K562 (cell line): ENCODE results near the gene TBC1D1. TPM values are rescaled to one million over a fixed set of nuclear protein-coding genes. Genes with fewer than 3 reads are reported as not detected.

Source experiments
- ATAC-seq: fragments of 200-7000 bp; cut with Tn5 transposase; 3 replicates; pipeline ENCODE4 v1.9.1; 2020; ENCODE audit warnings: moderate library complexity
- BruUV-seq: library from RNA; stranded (reverse); fragments of 400-500 nt; replicated peaks from 2 replicates; lab custom pipeline; 2021; lab: Mats Ljungman, UMichigan
- CTCF ChIA-PET: fragments of 300-600 bp; formaldehyde crosslinking; extraction: SDS; loops from one replicate; lab custom pipeline; 2021; ENCODE audit warnings: low intra/inter-chr PET ratio; lab: Yijun Ruan, JAX
- POLR2A ChIA-PET: fragments of 300-600, 350-650 bp; sonication (Branson Sonifier 250); formaldehyde crosslinking; extraction: SDS; loops from one replicate; lab custom pipeline; 2021; ENCODE audit warnings: antibody characterized with exemption, inconsistent platforms; lab: Yijun Ruan, JAX
- DNase-seq, 4 experiments: peaks; one replicate each; pipeline versions ENCODE4 v3.0.0 to v3.0.0-alpha.2; 2011 to 2018; ENCODE audit warnings: low spot score in 3 of 4, mixed read lengths in 3 of 4; ENCODE audit errors: extremely low read depth in 1 of 4
- FAIRE-seq: peaks from 2 replicates; lab custom pipeline; 2011; peaks lifted over from hg19 to GRCh38; lab: Jason Lieb, UNC
- H2AFZ ChIP-seq: 2 replicates; pipeline ENCODE4 v1.6.0; 2011; ENCODE audit warnings: low read depth, low read length, control low read depth, inconsistent platforms
- H3K27ac ChIP-seq: fragments of 200-600 bp; 3 replicates; pipeline ENCODE4 v1.8.0; 2011; ENCODE audit warnings: low read depth, mild to moderate bottlenecking, control low read depth, inconsistent platforms, low read length, moderate library complexity, mixed read lengths; ENCODE audit errors: extremely low read depth
- H3K27me3 ChIP-seq, 2 experiments: fragments of 300-600 bp in 1 of 2; 2 replicates in 1 of 2; 3 replicates in 1 of 2; pipeline versions ENCODE4 v1.6.0 to v1.8.0; 2011; ENCODE audit warnings: inconsistent platforms in 2 of 2, low read length in 2 of 2, mild to moderate bottlenecking in 1 of 2, mixed read lengths in 1 of 2, moderate library complexity in 1 of 2; ENCODE audit not compliant: control insufficient read depth in 2 of 2, insufficient read depth in 2 of 2
- H3K36me3 ChIP-seq: fragments of 300-600 bp; 3 replicates; pipeline ENCODE4 v1.8.0; 2011; ENCODE audit warnings: mild to moderate bottlenecking, low read length, inconsistent platforms; ENCODE audit not compliant: control insufficient read depth, insufficient read depth
- H3K4me1 ChIP-seq, 2 experiments: fragments of 200-600 bp in 1 of 2; replicated peaks in 1 of 2; 2 replicates in 1 of 2; 3 replicates in 1 of 2; pipeline versions ENCODE4 v1.5.1 to v1.8.0; 2011; ENCODE audit warnings: inconsistent platforms in 2 of 2, low read length in 2 of 2, mild to moderate bottlenecking in 1 of 2, mixed read lengths in 1 of 2, moderate library complexity in 1 of 2; ENCODE audit not compliant: control insufficient read depth in 2 of 2, insufficient read depth in 2 of 2
- H3K4me2 ChIP-seq: 2 replicates; pipeline ENCODE4 v1.6.1; 2011; ENCODE audit warnings: low read length, control low read depth, inconsistent platforms, mixed read lengths; ENCODE audit not compliant: insufficient read depth
- H3K4me3 ChIP-seq: fragments of 200-600 bp; sonication (generic), shearing (Covaris generic); 2 replicates; pipeline ENCODE4 v1.5.1; 2016; ENCODE audit warnings: control low read depth, inconsistent platforms
- H3K79me2 ChIP-seq: fragments of 200-600 bp; 3 replicates; pipeline ENCODE4 v1.8.0; 2011; ENCODE audit warnings: low read length, inconsistent platforms; ENCODE audit not compliant: control insufficient read depth, insufficient read depth
- H3K9ac ChIP-seq, 2 experiments: 2 replicates each; pipeline versions ENCODE4 v1.6.0 to v1.6.1; 2011; ENCODE audit warnings: low read depth in 2 of 2, low read length in 2 of 2, control low read depth in 1 of 2, inconsistent platforms in 1 of 2, mild to moderate bottlenecking in 1 of 2, mixed read lengths in 1 of 2; ENCODE audit not compliant: insufficient read depth in 1 of 2
- H3K9me1 ChIP-seq: one replicate; pipeline ENCODE4 v1.6.0; 2011; ENCODE audit warnings: inconsistent platforms, mild to moderate bottlenecking, low read length, moderate library complexity; ENCODE audit not compliant: control insufficient read depth, insufficient read depth
- H3K9me3 ChIP-seq: replicated peaks from 2 replicates; pipeline ENCODE4 v1.5.1; 2011; ENCODE audit warnings: low read depth, low read length, inconsistent platforms; ENCODE audit not compliant: control insufficient read depth, insufficient read depth
- H4K20me1 ChIP-seq: replicated peaks from 2 replicates; pipeline ENCODE4 v1.6.1; 2011; ENCODE audit warnings: low read length, inconsistent platforms, mixed read lengths; ENCODE audit not compliant: control insufficient read depth, insufficient read depth
- EHMT2 ChIP-seq: fragments of 450-650 bp; IDR thresholded peaks from 2 replicates; pipeline ENCODE4 v1.6.1; 2018; ENCODE audit warnings: antibody characterized with exemption
- NELFE ChIP-seq: IDR thresholded peaks from 2 replicates; pipeline ENCODE4 v1.6.1; 2011; ENCODE audit warnings: mild to moderate bottlenecking; ENCODE audit not compliant: insufficient read depth, insufficient read length
- PML ChIP-seq: IDR thresholded peaks from 2 replicates; pipeline ENCODE4 v1.6.1; 2012; ENCODE audit warnings: low read length, inconsistent platforms
- SREBF2 ChIP-seq: sonication (generic); formaldehyde crosslinking; IDR thresholded peaks from 2 replicates; pipeline ENCODE4 v1.4.0; 2020; ENCODE audit warnings: mild to moderate bottlenecking, missing genetic modification reagents
- ZNF121 ChIP-seq: sonication (generic); formaldehyde crosslinking; conservative IDR thresholded peaks from 2 replicates; pipeline ENCODE4 v1.8.0; 2022; ENCODE audit warnings: missing genetic modification reagents
- ZNF184 ChIP-seq: sonication (generic); formaldehyde crosslinking; IDR thresholded peaks from 2 replicates; pipeline ENCODE4 v1.5.0; 2020; ENCODE audit warnings: missing genetic modification reagents
- WGBS: fragments of 100-300 bp; shearing (Covaris generic); methylation state at CpG from one replicate; pipeline ENCODE4 v1.1.6; 2016; ENCODE audit warnings: low coverage, mixed read lengths; ENCODE audit not compliant: insufficient coverage; ENCODE audit errors: missing lambda C conversion rate; 5-methylcytosine and 5-hydroxymethylcytosine counted together
- in situ Hi-C: fragments of 300-500 bp; cut with MboI; formaldehyde crosslinking; loops from 4 replicates; pipeline ENCODE4 v1.15.0; 2018; ENCODE audit warnings: inconsistent platforms, mixed read lengths
- intact Hi-C: fragments of 100-400 bp; cut with micrococcal nuclease; formaldehyde crosslinking; loops from 2 replicates; pipeline ENCODE4 v1.14.2; 2022
- polyA plus RNA-seq, 8 experiments: library from polyadenylated mRNA; depleted of rRNA in 4 of 8; stranded (reverse) in 5 of 8; unstranded in 3 of 8; fragments of >200 nt; fragmentation: Nextera tagmentation in 2 of 8; fragmentation: Illumina TruSeq in 1 of 8; extraction: Ambion mirVana in 2 of 8; extraction: Trizol in 1 of 8; gene quantifications; 2 replicates each; pipeline versions ENCODE4 v1.2.1 to v1.2.3, GENCODE V29; 2011 to 2014; ENCODE audit warnings: inconsistent platforms in 1 of 8, missing spikeins in 1 of 8
- total RNA-seq, 7 experiments: library from RNA; depleted of rRNA in 6 of 7; stranded (reverse); fragments of >200 nt in 6 of 7; fragmentation: Illumina TruSeq in 2 of 7; extraction: Trizol in 2 of 7; gene quantifications; 2 replicates each; pipeline versions ENCODE4 v1.2.1 to v1.2.3, GENCODE V29; 2011 to 2021; ENCODE audit warnings: low replicate concordance in 1 of 7

Gene TBC1D1
- total and polyA plus RNA-seq, 9 of the 15 experiments (the other 6 are each of a cell fraction or from before 2014, with no cell fraction given) = 0.59 to 14.2 (median 8.8) TPM

GRCh38 chr4:38003102-38003501 is 112.2 kb downstream of the TBC1D1 start:
- Histone ChIP-seq H3K36me3 (no peaks in the 10 kb centered on the region), H3K9me3 (no peaks in the 10 kb centered on the region), H3K79me2 (no peaks in the 10 kb centered on the region), H3K4me1 (no peaks in the 10 kb centered on the region), H3K9ac (no peak overlapping the region), H4K20me1 (peaks cover 13% of the 10 kb centered on the region), H3K9me1 (no peaks in the 10 kb centered on the region), H3K4me3 (no peak overlapping the region), H3K4me2 (no peak overlapping the region), H3K27ac (no peak overlapping the region), H2AFZ (no peak overlapping the region), H3K27me3 (peaks cover 14 to 23% of the 10 kb centered on the region in 2 experiments)
- WGBS = 0% methylated on average over 3 of the region's 3 CpGs
- BruUV-seq = no TSS peak
- ATAC-seq (no peak), DNase-seq (no peak), FAIRE-seq (no peak)
- in situ Hi-C loops = no loop called here
- POLR2A ChIA-PET = interaction anchor here (0.6 to 1.4 kb wide), 4 partner anchors 10 to 321 kb away, joined by 3 to 4 read pairs (median 4); no protein-coding TSS in a partner anchor
- CTCF ChIA-PET = no interaction called here
- intact Hi-C loops = no loop called here
- TF ChIP-seq SREBF2 (CRISPR knock-in tag) = no peak
- no peak for TF ChIP-seq ZNF184 (CRISPR knock-in tag)
- no peak for TF ChIP-seq PML
- no peak for TF ChIP-seq NELFE

GRCh38 chr4:38003628-38004027 is 112.7 kb downstream of the TBC1D1 start:
- Histone ChIP-seq H4K20me1 (peaks cover 9% of the 10 kb centered on the region), H3K79me2 (no peaks in the 10 kb centered on the region), H3K4me1 (no peaks in the 10 kb centered on the region), H3K36me3 (no peaks in the 10 kb centered on the region), H3K27ac (no peak overlapping the region), H3K4me2 (no peak overlapping the region), H3K9me1 (no peaks in the 10 kb centered on the region), H2AFZ (no peak overlapping the region), H3K9me3 (no peaks in the 10 kb centered on the region), H3K4me3 (no peak overlapping the region), H3K9ac (no peak overlapping the region), H3K27me3 (peaks cover 10 to 18% of the 10 kb centered on the region in 2 experiments)
- DNase-seq = no peak
- in situ Hi-C loops = no loop called here
- POLR2A ChIA-PET = interaction anchor here (0.6 to 1.4 kb wide), 3 partner anchors 12 to 321 kb away, joined by 4 read pairs; no protein-coding TSS in a partner anchor
- ATAC-seq = no peak
- CTCF ChIA-PET = no interaction called here
- FAIRE-seq = no peak
- intact Hi-C loops = no loop called here
- BruUV-seq = no TSS peak
- WGBS = 0% methylated on average over 1 of the region's 1 CpG
- TF ChIP-seq ZNF121 = 0 out of 2 replicates have a peak, but pooled peaks have one; percentile 21
- TF ChIP-seq EHMT2 = no peak
